GM19328 (cell line): ENCODE results near the gene FAM107B.

Source experiments
- ATAC-seq: cut with Tn5 transposase; IDR thresholded peaks from one replicate; pipeline ENCODE4 v1.9.1; 2021; ENCODE audit warnings: mild to moderate bottlenecking, moderate library complexity; ENCODE audit not compliant: unreplicated experiment

The FAM107B gene

GRCh38 chr10:14519785-14520184 lies 254.9 kb downstream of the FAM107B start:
- ATAC-seq: no peak

- no peak for ATAC-seq
These were observed 256.5 kb downstream of the FAM107B start for GRCh38 chr10:14518149-14518548.

- ATAC-seq: no peak
These were observed 261.6 kb downstream of the FAM107B start for GRCh38 chr10:14513123-14513522.

GRCh38 chr10:14510346-14510745 lies 264.4 kb downstream of the FAM107B start:
- ATAC-seq: no peak

- no peak for ATAC-seq
These were observed 266.0 kb downstream of the FAM107B start for GRCh38 chr10:14508725-14509124.

- no peak for ATAC-seq
These were observed 266.9 kb downstream of the FAM107B start for GRCh38 chr10:14507781-14508180.

GRCh38 chr10:14507176-14507575 lies 267.5 kb downstream of the FAM107B start:
- no peak for ATAC-seq

GRCh38 chr10:14502431-14502830 lies 272.3 kb downstream of the FAM107B start:
- no peak for ATAC-seq

- ATAC-seq: no peak
These were observed 274.4 kb downstream of the FAM107B start for GRCh38 chr10:14500172-14500765.

- no peak for ATAC-seq
These were observed 275.1 kb downstream of the FAM107B start for GRCh38 chr10:14499601-14499904.

- no peak for ATAC-seq
These were observed 276.4 kb downstream of the FAM107B start for GRCh38 chr10:14498326-14498725.

GRCh38 chr10:14491811-14492210 lies 282.9 kb downstream of the FAM107B start:
- no peak for ATAC-seq

- no peak for ATAC-seq
These were observed 285.0 kb downstream of the FAM107B start for GRCh38 chr10:14489522-14490177.

GRCh38 chr10:14487488-14487883 lies 287.2 kb downstream of the FAM107B start:
- no peak for ATAC-seq

GRCh38 chr10:14486777-14487487 lies 287.8 kb downstream of the FAM107B start:
- ATAC-seq: no peak

- no peak for ATAC-seq
These were observed 288.7 kb downstream of the FAM107B start for GRCh38 chr10:14485986-14486385.

- ATAC-seq: no peak
These were observed 291.3 kb downstream of the FAM107B start for GRCh38 chr10:14483417-14483816.

- no peak for ATAC-seq
These were observed 292.9 kb downstream of the FAM107B start for GRCh38 chr10:14481752-14482151.

- no peak for ATAC-seq
These were observed 293.7 kb downstream of the FAM107B start for GRCh38 chr10:14481014-14481413.

- ATAC-seq: no peak
These were observed 296.1 kb downstream of the FAM107B start for GRCh38 chr10:14478604-14479003.

- ATAC-seq: no peak
These were observed 296.5 kb downstream of the FAM107B start for GRCh38 chr10:14478201-14478600.

GRCh38 chr10:14477408-14477710 lies 297.3 kb downstream of the FAM107B start:
- ATAC-seq: no peak
